Hepatocyte (in vitro differentiated cells): ENCODE results near the gene GMEB2. TPM values are rescaled to one million over a fixed set of nuclear protein-coding genes. Genes with fewer than 3 reads are reported as not detected.
A peak's percentile ranks its signal among the peaks of the same experiment; 100 is the strongest.

Experiments used
- DNase-seq: peaks from one replicate; pipeline ENCODE4 v3.0.0-alpha.2; 2016; ENCODE audit warnings: low spot score
- H2AFZ ChIP-seq: fragments of 200-600 bp; sonication (generic); 2 replicates; pipeline ENCODE4 v1.6.0; 2016; ENCODE audit warnings: antibody characterized with exemption, mild to moderate bottlenecking
- H3K27ac ChIP-seq: fragments of 200-600 bp; sonication (generic); 2 replicates; pipeline ENCODE4 v1.5.1; 2016; ENCODE audit warnings: mild to moderate bottlenecking
- H3K27me3 ChIP-seq: fragments of 200-600 bp; sonication (generic); 2 replicates; pipeline ENCODE4 v1.6.1; 2016
- H3K36me3 ChIP-seq: fragments of 200-600 bp; sonication (generic); replicated peaks from 2 replicates; pipeline ENCODE4 v1.5.1; 2016; ENCODE audit warnings: low read depth; ENCODE audit not compliant: insufficient read depth
- H3K4me1 ChIP-seq: fragments of 200-600 bp; sonication (generic); 2 replicates; pipeline ENCODE4 v1.5.1; 2016; ENCODE audit warnings: mild to moderate bottlenecking, moderate library complexity; ENCODE audit not compliant: insufficient read depth
- H3K4me2 ChIP-seq: fragments of 200-600 bp; sonication (generic); 2 replicates; pipeline ENCODE4 v1.6.0; 2016
- H3K4me3 ChIP-seq: fragments of 200-600 bp; sonication (generic); 2 replicates; pipeline ENCODE4 v1.5.1; 2016; ENCODE audit warnings: mild to moderate bottlenecking
- H3K79me2 ChIP-seq: fragments of 200-600 bp; sonication (generic); 2 replicates; pipeline ENCODE4 v1.6.0; 2017; ENCODE audit warnings: mild to moderate bottlenecking
- H3K9me2 ChIP-seq: fragments of 200-600 bp; sonication (generic); replicated peaks from 2 replicates; pipeline ENCODE4 v1.6.0; 2017; ENCODE audit warnings: mild to moderate bottlenecking; ENCODE audit not compliant: insufficient read depth
- H3K9me3 ChIP-seq: fragments of 200-600 bp; sonication (generic); 2 replicates; pipeline ENCODE4 v1.5.1; 2016; ENCODE audit warnings: low read depth, mild to moderate bottlenecking
- H4K20me1 ChIP-seq: fragments of 200-600 bp; sonication (generic); 2 replicates; pipeline ENCODE4 v1.6.0; 2016; ENCODE audit warnings: mild to moderate bottlenecking; ENCODE audit not compliant: insufficient read depth, poor library complexity, severe bottlenecking
- EZH2 ChIP-seq: fragments of 200-600 bp; sonication (generic); IDR thresholded peaks from 2 replicates; pipeline ENCODE4 v1.6.1; 2016; ENCODE audit warnings: antibody characterized with exemption, mild to moderate bottlenecking, borderline replicate concordance
- EZH2phosphoT487 ChIP-seq: fragments of 200-600 bp; sonication (generic); IDR thresholded peaks from one replicate; pipeline ENCODE4 v1.6.1; 2018; ENCODE audit warnings: antibody characterized with exemption, mild to moderate bottlenecking, low read depth, moderate library complexity; ENCODE audit not compliant: unreplicated experiment, severe bottlenecking
- WGBS: methylation state at CpG from one replicate; pipeline ENCODE4 v1.1.6; 2016; ENCODE audit warnings: low lambda C conversion rate; ENCODE audit errors: missing lambda C conversion rate; 5-methylcytosine and 5-hydroxymethylcytosine counted together
- polyA plus RNA-seq: library from polyadenylated mRNA; unstranded; fragments of >200 nt; fragmentation: Nextera tagmentation; extraction: Ambion mirVana; gene quantifications from 2 replicates; pipeline ENCODE4 v1.2.1, GENCODE V29; 2016
- total RNA-seq: library from RNA; depleted of rRNA; stranded (reverse); fragments of >200 nt; gene quantifications from 2 replicates; pipeline ENCODE4 v1.2.3, GENCODE V29; 2014
- TF ChIP-seq, protein P1 (sequence below): fragments of 200-600 bp; sonication (generic); IDR thresholded peaks from 2 replicates; pipeline ENCODE4 v1.5.1; 2016; ENCODE audit warnings: antibody characterized with exemption, mild to moderate bottlenecking; ENCODE audit not compliant: poor library complexity

The GMEB2 gene
- total and polyA plus RNA-seq, 2 experiments from 2014 or later = 8.7 to 10.7 TPM

DNA sequence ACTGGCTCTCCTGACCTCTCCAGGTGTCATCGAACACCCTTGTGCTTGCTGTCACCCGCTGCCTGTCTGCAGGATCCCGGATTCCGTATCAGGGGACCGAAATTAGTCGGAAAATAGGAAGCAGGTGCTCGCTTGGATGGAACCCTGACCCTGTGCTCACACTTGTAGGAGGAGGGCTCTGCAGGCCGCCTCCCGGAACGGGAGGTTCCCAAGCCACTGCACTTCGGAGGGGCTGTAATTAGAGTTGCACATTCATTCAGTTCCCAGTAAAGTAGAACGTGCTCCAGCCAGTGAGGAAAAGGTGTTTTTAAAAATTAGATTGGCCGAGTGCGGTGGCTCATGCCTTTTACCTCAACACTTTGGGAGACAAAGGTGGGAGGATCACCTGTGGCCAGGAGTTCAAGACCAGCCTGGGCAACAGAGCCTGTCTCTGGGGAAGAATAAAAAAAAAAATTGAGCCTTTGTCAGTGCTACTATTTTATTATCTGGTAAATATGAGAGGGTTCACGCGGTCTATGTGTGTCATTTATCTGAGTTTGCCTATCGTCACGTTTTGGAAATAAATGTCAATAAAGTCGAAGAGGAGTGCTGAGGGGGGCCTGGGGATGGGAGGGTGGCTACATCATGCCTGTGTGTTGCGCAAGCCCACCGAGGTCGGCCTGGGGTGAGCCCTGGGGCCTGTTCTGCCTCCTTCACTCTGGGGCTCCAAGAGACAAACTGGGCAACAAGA is 1.5 kb upstream of the GMEB2 start:
- Histone ChIP-seq H3K9me2 (no peaks in the 10 kb centered on the region), H3K36me3 (no peaks in the 10 kb centered on the region), H2AFZ (no peak overlapping the region), H3K4me2 (peak overlapping the region; percentile 96), H3K79me2 (peaks cover 45% of the 10 kb centered on the region), H3K4me3 (no peak overlapping the region), H3K9me3 (no peaks in the 10 kb centered on the region), H4K20me1 (no peaks in the 10 kb centered on the region), H3K27ac (no peak overlapping the region), H3K27me3 (no peaks in the 10 kb centered on the region), H3K4me1 (peaks cover 16% of the 10 kb centered on the region)
- WGBS = 86% methylated on average over 22 of the region's 22 CpGs
- no peak for DNase-seq
- TF ChIP-seq EZH2phosphoT487 = no peak
- TF ChIP-seq, protein P1, sequence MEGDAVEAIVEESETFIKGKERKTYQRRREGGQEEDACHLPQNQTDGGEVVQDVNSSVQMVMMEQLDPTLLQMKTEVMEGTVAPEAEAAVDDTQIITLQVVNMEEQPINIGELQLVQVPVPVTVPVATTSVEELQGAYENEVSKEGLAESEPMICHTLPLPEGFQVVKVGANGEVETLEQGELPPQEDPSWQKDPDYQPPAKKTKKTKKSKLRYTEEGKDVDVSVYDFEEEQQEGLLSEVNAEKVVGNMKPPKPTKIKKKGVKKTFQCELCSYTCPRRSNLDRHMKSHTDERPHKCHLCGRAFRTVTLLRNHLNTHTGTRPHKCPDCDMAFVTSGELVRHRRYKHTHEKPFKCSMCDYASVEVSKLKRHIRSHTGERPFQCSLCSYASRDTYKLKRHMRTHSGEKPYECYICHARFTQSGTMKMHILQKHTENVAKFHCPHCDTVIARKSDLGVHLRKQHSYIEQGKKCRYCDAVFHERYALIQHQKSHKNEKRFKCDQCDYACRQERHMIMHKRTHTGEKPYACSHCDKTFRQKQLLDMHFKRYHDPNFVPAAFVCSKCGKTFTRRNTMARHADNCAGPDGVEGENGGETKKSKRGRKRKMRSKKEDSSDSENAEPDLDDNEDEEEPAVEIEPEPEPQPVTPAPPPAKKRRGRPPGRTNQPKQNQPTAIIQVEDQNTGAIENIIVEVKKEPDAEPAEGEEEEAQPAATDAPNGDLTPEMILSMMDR = no peak
- TF ChIP-seq EZH2 = no peak

GRCh38 chr20:63627751-63628245 is 897 bp upstream of the GMEB2 start:
- peaks cover 16% of the 10 kb centered on the region for H3K4me1 ChIP-seq
- WGBS = 82% methylated on average over 9 of the region's 28 CpGs
- peak overlapping the region; percentile 100 for H3K4me3 ChIP-seq
- no peak overlapping the region for H3K27ac ChIP-seq
- H3K4me2 ChIP-seq = peak overlapping the region; percentile 96
- H3K9me3 ChIP-seq = no peaks in the 10 kb centered on the region
- no peak for TF ChIP-seq EZH2
- DNase-seq = no peak
- H3K79me2 ChIP-seq = peaks cover 51% of the 10 kb centered on the region
- H3K27me3 ChIP-seq = no peaks in the 10 kb centered on the region
- H3K36me3 ChIP-seq = no peaks in the 10 kb centered on the region
- no peaks in the 10 kb centered on the region for H4K20me1 ChIP-seq
- no peak overlapping the region for H2AFZ ChIP-seq
- no peaks in the 10 kb centered on the region for H3K9me2 ChIP-seq

DNA sequence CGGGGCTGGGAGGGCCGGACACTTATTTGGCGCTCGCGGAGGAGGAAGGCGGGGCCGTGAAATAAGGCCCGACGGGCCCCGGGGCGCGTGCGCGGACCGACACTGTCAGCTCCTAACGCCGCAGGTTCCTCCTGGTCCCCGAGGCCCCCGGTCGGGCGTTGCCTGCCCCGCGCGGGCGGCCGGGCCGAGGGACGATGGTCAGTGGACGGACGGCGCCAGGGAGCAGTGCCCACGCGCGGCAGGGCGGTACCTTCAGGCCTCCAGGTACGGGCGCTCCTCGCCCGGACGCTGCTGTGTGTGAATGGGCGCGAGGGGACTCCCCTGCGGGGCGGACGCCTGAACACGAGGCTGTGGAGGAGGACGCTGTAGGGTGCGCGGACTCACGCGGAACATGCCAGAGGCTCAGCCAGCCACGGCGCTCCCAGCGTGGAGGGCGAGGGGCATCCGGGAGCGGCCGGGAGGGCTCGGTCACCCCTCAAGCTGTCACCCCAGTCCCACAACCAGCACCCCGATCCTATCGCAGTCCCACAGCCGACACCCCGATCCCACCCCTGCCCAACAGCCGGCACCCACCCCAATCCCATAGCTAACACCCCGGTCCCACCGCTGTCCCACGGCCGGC is 339 bp upstream of the GMEB2 start:
- H3K9me3 ChIP-seq = no peaks in the 10 kb centered on the region
- peak overlapping the region; percentile 96 for H3K4me2 ChIP-seq
- no peaks in the 10 kb centered on the region for H4K20me1 ChIP-seq
- peaks cover 56% of the 10 kb centered on the region for H3K79me2 ChIP-seq
- H2AFZ ChIP-seq = peak overlapping the region; percentile 95
- no peak for TF ChIP-seq EZH2phosphoT487
- no peak for TF ChIP-seq EZH2
- TF ChIP-seq, protein P1 = no peak
- no peaks in the 10 kb centered on the region for H3K27me3 ChIP-seq
- H3K4me1 ChIP-seq = peaks cover 16% of the 10 kb centered on the region
- under 1% methylated on average over 42 of the region's 68 CpGs for WGBS
- H3K9me2 ChIP-seq = no peaks in the 10 kb centered on the region
- H3K27ac ChIP-seq = peak overlapping the region; percentile 97
- no peaks in the 10 kb centered on the region for H3K36me3 ChIP-seq
- DNase-seq = peak; percentile 99
- peak overlapping the region; percentile 100 for H3K4me3 ChIP-seq

DNA sequence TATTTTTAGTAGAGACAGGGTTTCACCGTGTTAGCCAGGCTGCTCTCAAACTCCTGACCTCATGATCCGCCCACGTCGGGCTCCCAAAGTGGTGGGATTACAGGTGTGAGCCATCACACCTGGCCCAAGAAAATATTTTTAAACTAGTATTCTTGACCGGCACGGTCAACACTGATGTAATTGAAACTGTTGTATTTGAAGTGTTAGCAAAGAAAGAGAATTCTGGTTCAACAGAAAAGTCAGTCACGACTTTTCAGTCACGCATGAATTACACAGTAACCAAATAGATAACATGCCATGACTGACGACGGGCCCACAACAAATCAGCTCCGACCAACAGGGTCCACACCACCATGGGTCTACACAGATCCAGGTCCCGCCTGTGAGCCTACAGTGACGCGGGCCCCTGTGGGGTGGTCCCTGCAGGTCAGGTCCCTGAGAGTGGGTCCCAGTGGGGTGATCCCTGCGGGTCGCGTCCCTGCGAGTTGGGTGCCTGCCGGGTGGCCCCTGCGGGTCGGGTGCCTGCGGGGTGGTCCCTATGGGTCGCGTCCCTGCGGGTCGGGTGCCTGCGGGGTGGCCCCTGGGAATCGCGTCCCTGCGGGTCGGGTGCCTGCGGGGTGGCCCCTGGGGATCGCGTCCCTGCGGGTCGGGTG is 1.0 kb downstream of the GMEB2 start:
- Histone ChIP-seq H3K79me2 (peaks cover 70% of the 10 kb centered on the region), H3K36me3 (no peaks in the 10 kb centered on the region), H3K9me2 (no peaks in the 10 kb centered on the region), H3K4me2 (peak overlapping the region; percentile 98), H4K20me1 (peaks cover under 1% of the 10 kb centered on the region), H2AFZ (peak overlapping the region; percentile 76), H3K4me3 (peak overlapping the region; percentile 94), H3K9me3 (no peaks in the 10 kb centered on the region), H3K4me1 (peaks cover 16% of the 10 kb centered on the region), H3K27ac (peak overlapping the region; percentile 99), H3K27me3 (no peaks in the 10 kb centered on the region)
- TF ChIP-seq EZH2 = no peak
- TF ChIP-seq, protein P1 = no peak
- TF ChIP-seq EZH2phosphoT487 = no peak
- DNase-seq = peak; percentile 56
- 33% methylated on average over 23 of the region's 36 CpGs for WGBS
